Measurements from ENCODE around the gene SLK. TPM values are rescaled to one million over a fixed set of nuclear protein-coding genes. Genes with fewer than 3 reads are reported as not detected.

SLK gene
- total and polyA plus RNA-seq, 7 donors: 15.6 to 96.1 (median 72.1) TPM

DNA sequence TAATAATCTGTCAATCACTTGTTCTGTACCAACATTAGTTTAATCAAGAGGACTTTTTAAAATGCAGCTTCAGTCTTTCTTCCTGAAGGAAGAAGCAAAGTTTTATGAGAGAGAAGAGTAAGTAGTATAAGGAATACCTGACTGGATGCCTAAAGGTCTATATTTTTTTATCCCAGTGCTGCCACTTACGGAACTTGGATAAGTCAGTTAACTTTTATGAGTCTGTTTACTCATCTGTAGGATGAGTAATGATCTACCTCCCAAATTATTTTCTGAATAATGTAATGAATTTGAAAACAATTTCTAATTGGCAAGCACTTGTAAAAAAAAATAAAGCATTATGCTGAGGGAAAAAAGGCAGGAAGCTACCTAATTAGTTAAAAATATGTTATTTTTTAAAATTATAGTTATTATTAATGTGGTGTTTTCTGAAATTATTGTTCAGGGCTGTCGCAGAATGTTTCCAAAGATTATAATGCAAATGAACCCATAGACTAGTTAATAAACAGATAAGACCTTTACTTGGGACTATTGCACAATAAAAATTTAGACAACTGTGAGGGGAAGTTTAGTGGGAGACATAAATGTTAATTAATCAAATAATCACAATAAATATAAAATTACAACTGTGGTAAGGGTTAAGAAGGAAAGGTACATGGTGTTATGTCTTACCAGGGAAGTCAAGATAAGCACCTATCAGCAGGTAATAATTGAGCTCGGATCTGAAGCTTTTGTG lies 24.6 kb downstream of the SLK start:
- no peaks in the 10 kb centered on the region for H3K9me3 ChIP-seq
- intact Hi-C loops (cut with DNase I): no loop called here

GRCh38 chr10:103995134-103995533 lies 28.2 kb downstream of the SLK start:
- no peak overlapping the region for H3K4me3 ChIP-seq
- no peaks in the 10 kb centered on the region for H3K27me3 ChIP-seq
- 82 to 89% methylated on average over 1 of the region's 1 CpG for WGBS, 2 donors
- no peak for TF ChIP-seq POLR2A (IDR thresholded peaks at IDR 0.05)
- no peak for TF ChIP-seq EP300 (IDR thresholded peaks at IDR 0.05)
- TF ChIP-seq POLR2AphosphoS5 (IDR thresholded peaks at IDR 0.05): no peak
- TF ChIP-seq, protein P1, sequence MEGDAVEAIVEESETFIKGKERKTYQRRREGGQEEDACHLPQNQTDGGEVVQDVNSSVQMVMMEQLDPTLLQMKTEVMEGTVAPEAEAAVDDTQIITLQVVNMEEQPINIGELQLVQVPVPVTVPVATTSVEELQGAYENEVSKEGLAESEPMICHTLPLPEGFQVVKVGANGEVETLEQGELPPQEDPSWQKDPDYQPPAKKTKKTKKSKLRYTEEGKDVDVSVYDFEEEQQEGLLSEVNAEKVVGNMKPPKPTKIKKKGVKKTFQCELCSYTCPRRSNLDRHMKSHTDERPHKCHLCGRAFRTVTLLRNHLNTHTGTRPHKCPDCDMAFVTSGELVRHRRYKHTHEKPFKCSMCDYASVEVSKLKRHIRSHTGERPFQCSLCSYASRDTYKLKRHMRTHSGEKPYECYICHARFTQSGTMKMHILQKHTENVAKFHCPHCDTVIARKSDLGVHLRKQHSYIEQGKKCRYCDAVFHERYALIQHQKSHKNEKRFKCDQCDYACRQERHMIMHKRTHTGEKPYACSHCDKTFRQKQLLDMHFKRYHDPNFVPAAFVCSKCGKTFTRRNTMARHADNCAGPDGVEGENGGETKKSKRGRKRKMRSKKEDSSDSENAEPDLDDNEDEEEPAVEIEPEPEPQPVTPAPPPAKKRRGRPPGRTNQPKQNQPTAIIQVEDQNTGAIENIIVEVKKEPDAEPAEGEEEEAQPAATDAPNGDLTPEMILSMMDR (IDR thresholded peaks at IDR 0.05): no peak
- H3K36me3 ChIP-seq: peaks cover 0 to 72% (median 4%) of the 10 kb centered on the region in 4 donors
- intact Hi-C loops (cut with DNase I): no loop called here
- H3K9me3 ChIP-seq: no peaks in the 10 kb centered on the region
- no peak overlapping the region for H3K27ac ChIP-seq
- DNase-seq: no peak
- peaks cover 0 to 15% (median 1%) of the 10 kb centered on the region in 4 donors for H3K4me1 ChIP-seq

More for the DNA sequence above, 24.6 kb downstream of the SLK start:
- DNase-seq: no peak
- Histone ChIP-seq H3K4me3 (no peak overlapping the region), H3K27ac (no peak overlapping the region), H3K36me3 (peaks cover 0 to 43% (median 0%) of the 10 kb centered on the region in 4 donors), H3K27me3 (no peaks in the 10 kb centered on the region), H3K4me1 (peaks cover 0 to 43% (median 18%) of the 10 kb centered on the region in 4 donors)
- TF ChIP-seq, protein P1 (IDR thresholded peaks at IDR 0.05): no peak
- TF ChIP-seq POLR2A (IDR thresholded peaks at IDR 0.05): no peak
- no peak for TF ChIP-seq POLR2AphosphoS5 (IDR thresholded peaks at IDR 0.05)
- TF ChIP-seq EP300 (IDR thresholded peaks at IDR 0.05): no peak
- WGBS, 2 donors: 66 to 71% methylated on average over 3 of the region's 3 CpGs

- no peak overlapping the region for H3K27ac ChIP-seq
- no peak for DNase-seq
- H3K27me3 ChIP-seq: no peaks in the 10 kb centered on the region
- TF ChIP-seq POLR2AphosphoS5 (IDR thresholded peaks at IDR 0.05): no peak
- TF ChIP-seq, protein P1 (IDR thresholded peaks at IDR 0.05): no peak
- no peak for TF ChIP-seq POLR2A (IDR thresholded peaks at IDR 0.05)
- TF ChIP-seq EP300 (IDR thresholded peaks at IDR 0.05): no peak
- no peak overlapping the region for H3K4me3 ChIP-seq
- H3K4me1 ChIP-seq: no peaks in the 10 kb centered on the region
- 99% methylated on average over 2 of the region's 2 CpGs for WGBS, 2 donors
- H3K9me3 ChIP-seq: no peaks in the 10 kb centered on the region
- H3K36me3 ChIP-seq: peaks cover 11 to 81% (median 26%) of the 10 kb centered on the region in 4 donors
- intact Hi-C loops (cut with DNase I): no loop called here
Observed at GRCh38 chr10:103998805-103999204, 31.9 kb downstream of the SLK start.

DNA sequence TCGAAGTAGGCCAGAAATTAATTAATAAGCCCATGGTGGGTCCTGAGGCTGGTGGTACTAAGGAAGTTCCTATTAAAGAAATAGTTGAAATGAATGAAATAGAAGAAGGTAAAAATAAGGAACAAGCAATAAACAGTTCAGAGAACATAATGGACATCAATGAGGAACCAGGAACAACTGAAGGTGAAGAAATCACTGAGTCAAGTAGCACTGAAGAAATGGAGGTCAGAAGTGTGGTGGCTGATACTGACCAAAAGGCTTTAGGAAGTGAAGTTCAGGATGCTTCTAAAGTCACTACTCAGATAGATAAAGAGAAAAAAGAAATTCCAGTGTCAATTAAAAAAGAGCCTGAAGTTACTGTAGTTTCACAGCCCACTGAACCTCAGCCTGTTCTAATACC lies 36.0 kb downstream of the SLK start:
- H3K4me1 ChIP-seq: no peaks in the 10 kb centered on the region
- no peak overlapping the region for H3K27ac ChIP-seq
- no peak overlapping the region for H3K4me3 ChIP-seq
- no peaks in the 10 kb centered on the region for H3K9me3 ChIP-seq
- TF ChIP-seq POLR2A (IDR thresholded peaks at IDR 0.05): no peak
- TF ChIP-seq, protein P1 (IDR thresholded peaks at IDR 0.05): no peak
- no peak for TF ChIP-seq EP300 (IDR thresholded peaks at IDR 0.05)
- TF ChIP-seq POLR2AphosphoS5 (IDR thresholded peaks at IDR 0.05): no peak
- 99% methylated on average over 1 of the region's 1 CpG for WGBS, 2 donors
- H3K27me3 ChIP-seq: no peaks in the 10 kb centered on the region
- DNase-seq: no peak
- intact Hi-C loops (cut with DNase I): no loop called here
- peaks cover 11 to 86% (median 26%) of the 10 kb centered on the region in 4 donors for H3K36me3 ChIP-seq
